ENCODE measurements around the gene UPK3BL2.
A peak's percentile ranks its signal among the peaks of the same experiment; 100 is the strongest.
"Not testable (repeated sequence)": the region's sequence is repeated elsewhere in the genome, so short reads cannot be mapped to it uniquely, and the experiment has no call there.

UPK3BL2 gene

GRCh38 chr7:102531583-102531982 is 11.9 kb downstream of the UPK3BL2 start:
- DNase-seq (ENCODE audit: low read depth): not testable (repeated sequence)

GRCh38 chr7:102527822-102528793 is 15.4 kb downstream of the UPK3BL2 start:
- DNase-seq (ENCODE audit: low read depth): not testable (repeated sequence)

GRCh38 chr7:102527182-102527581 is 16.3 kb downstream of the UPK3BL2 start:
- not testable (repeated sequence) for DNase-seq (ENCODE audit: low read depth)

GRCh38 chr7:102524803-102525202 is 18.7 kb downstream of the UPK3BL2 start:
- not testable (repeated sequence) for DNase-seq (ENCODE audit: low read depth)

- DNase-seq (ENCODE audit: low read depth): not testable (repeated sequence)
Observed at GRCh38 chr7:102520797-102521196, 22.7 kb downstream of the UPK3BL2 start.

GRCh38 chr7:102517550-102518147 is 25.8 kb downstream of the UPK3BL2 start, which contains the start of gene RASA4B:
TSS of gene RASA4B (minus strand) at chr7:102517777. CDS start at chr7:102517710, 67 bp downstream.
- not testable (repeated sequence) for DNase-seq (ENCODE audit: low read depth)

- not testable (repeated sequence) for DNase-seq (ENCODE audit: low read depth)
Observed at GRCh38 chr7:102516951-102517350, 26.5 kb downstream of the UPK3BL2 start.

GRCh38 chr7:102515889-102516288 is 27.6 kb downstream of the UPK3BL2 start:
- not testable (repeated sequence) for DNase-seq (ENCODE audit: low read depth)

GRCh38 chr7:102514881-102515721 is 28.4 kb downstream of the UPK3BL2 start:
- not testable (repeated sequence) for DNase-seq (ENCODE audit: low read depth)

- DNase-seq (ENCODE audit: low read depth): peak; percentile 82
Observed at GRCh38 chr7:102512642-102513221, 30.8 kb downstream of the UPK3BL2 start.

GRCh38 chr7:102511860-102512522 is 31.5 kb downstream of the UPK3BL2 start:
- DNase-seq (ENCODE audit: low read depth): not testable (repeated sequence)

- DNase-seq (ENCODE audit: low read depth): not testable (repeated sequence)
Observed at GRCh38 chr7:102510575-102510974, 32.9 kb downstream of the UPK3BL2 start.

- not testable (repeated sequence) for DNase-seq (ENCODE audit: low read depth)
Observed at GRCh38 chr7:102507410-102508088, 35.9 kb downstream of the UPK3BL2 start.

GRCh38 chr7:102505298-102506185 is 38.0 kb downstream of the UPK3BL2 start:
- DNase-seq (ENCODE audit: low read depth): not testable (repeated sequence)

GRCh38 chr7:102503141-102503540 is 40.4 kb downstream of the UPK3BL2 start:
- DNase-seq (ENCODE audit: low read depth): not testable (repeated sequence)

GRCh38 chr7:102498321-102498720 is 45.2 kb downstream of the UPK3BL2 start:
- not testable (repeated sequence) for DNase-seq (ENCODE audit: low read depth)

GRCh38 chr7:102497308-102497707 is 46.2 kb downstream of the UPK3BL2 start:
- DNase-seq (ENCODE audit: low read depth): not testable (repeated sequence)

GRCh38 chr7:102496861-102497260 is 46.6 kb downstream of the UPK3BL2 start:
- not testable (repeated sequence) for DNase-seq (ENCODE audit: low read depth)

- DNase-seq (ENCODE audit: low read depth): not testable (repeated sequence)
Observed at GRCh38 chr7:102494473-102495149, 48.9 kb downstream of the UPK3BL2 start.
